ENCODE data around the gene CD83. TPM values are rescaled to one million over a fixed set of nuclear protein-coding genes. Genes with fewer than 3 reads are reported as not detected.

Gene CD83
- total RNA-seq, 5 donors from 2014 or later (not counting 1 experiment from before 2014, with no cell fraction given) = 6.4 to 30.9 (median 11.6) TPM

DNA sequence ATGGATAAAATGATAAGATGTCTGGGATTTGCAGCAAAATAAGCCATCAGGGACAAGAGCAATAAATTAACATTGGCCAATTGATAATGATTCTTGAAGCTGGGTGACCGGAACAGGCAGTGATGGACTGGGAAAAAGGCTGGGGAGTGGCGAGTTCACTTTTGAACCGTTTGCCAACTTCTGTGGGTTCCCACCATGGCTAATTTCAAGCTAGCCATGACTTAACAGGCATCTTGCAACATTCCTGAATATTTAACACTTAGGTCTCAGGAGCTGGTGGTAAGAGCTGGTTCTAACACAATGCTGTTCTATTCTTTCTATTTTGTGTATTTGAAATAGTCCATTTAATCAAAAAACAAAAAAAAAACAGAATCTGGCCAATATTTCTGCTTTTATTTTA is 37.6 kb upstream of the CD83 start:
- Mint-ChIP-seq H3K9me3 (no peaks in the 10 kb centered on the region), H3K27me3 (no peaks in the 10 kb centered on the region), H3K36me3 (no peaks in the 10 kb centered on the region), H3K27ac (no peak overlapping the region), H3K4me1 (peaks cover 7 to 18% (median 12%) of the 10 kb centered on the region in 3 donors), H3K4me3 (no peak overlapping the region)
- H3K36me3 ChIP-seq (ENCODE audit: control insufficient read depth in 2 of 2, extremely low read depth in 1 of 2, insufficient read depth in 1 of 2, low read length in 1 of 2) = no peaks in the 10 kb centered on the region
- ATAC-seq (replicated peaks in 1 of 4) (no peak), DNase-seq (no peak)
- H3K9me3 ChIP-seq = no peaks in the 10 kb centered on the region
- no peak overlapping the region for H3K4me3 ChIP-seq (ENCODE audit: control insufficient read depth in 1 of 2, extremely low read depth in 1 of 2, low read length in 1 of 2)
- CTCF ChIA-PET = interaction anchor here (0.6 kb wide), 3 partner anchors 14 to 57 kb away, joined by 3 read pairs; no protein-coding TSS in a partner anchor
- H3K4me1 ChIP-seq (ENCODE audit: control insufficient read depth in 1 of 2, extremely low read depth in 1 of 2, insufficient read depth in 2 of 2, low read length in 2 of 2) = peaks cover 0 to 2% of the 10 kb centered on the region in 2 experiments
- WGBS (ENCODE audit: insufficient coverage) = no CpG with 5 or more reads among the region's 3 CpGs
- H3K27me3 ChIP-seq (replicated peaks in 1 of 2; ENCODE audit: control insufficient read depth in 2 of 2, extremely low read depth in 1 of 2, insufficient read depth in 2 of 2, low read length in 1 of 2) = no peaks in the 10 kb centered on the region
- POLR2A ChIA-PET = interaction anchor here in 1 of 2 donors (0.6 kb wide), 1 partner anchor 1307 kb away, joined by 3 read pairs; no protein-coding TSS in a partner anchor
- no peak overlapping the region for H3K27ac ChIP-seq (ENCODE audit: low read length)

DNA sequence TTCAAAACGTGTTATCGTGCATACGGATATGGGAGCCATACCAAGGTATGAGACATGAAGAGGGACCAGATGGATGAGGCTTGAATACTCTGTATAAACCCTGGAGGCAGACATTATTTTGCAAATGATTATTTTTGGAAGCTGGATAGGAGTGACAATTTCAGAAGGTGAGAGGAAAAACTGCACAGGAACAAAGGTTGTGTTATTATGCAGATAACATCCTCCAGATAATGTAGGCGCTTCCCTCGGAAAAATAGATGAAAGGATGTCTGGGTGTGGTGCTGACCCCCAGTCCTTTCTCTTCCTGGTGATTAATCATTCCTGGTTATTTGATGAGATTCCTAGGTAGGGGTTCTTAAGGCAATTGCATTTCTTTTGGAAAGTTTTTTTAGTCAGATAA is 36.4 kb upstream of the CD83 start:
- Histone ChIP-seq H3K4me1 (ENCODE audit: control insufficient read depth in 1 of 2, extremely low read depth in 1 of 2, insufficient read depth in 2 of 2, low read length in 2 of 2) (no peaks in the 10 kb centered on the region), H3K36me3 (ENCODE audit: control insufficient read depth in 2 of 2, extremely low read depth in 1 of 2, insufficient read depth in 1 of 2, low read length in 1 of 2) (no peaks in the 10 kb centered on the region), H3K9me3 (no peaks in the 10 kb centered on the region), H3K27ac (ENCODE audit: low read length) (no peak overlapping the region), H3K4me3 (ENCODE audit: control insufficient read depth in 1 of 2, extremely low read depth in 1 of 2, low read length in 1 of 2) (no peak overlapping the region), H3K27me3 (replicated peaks in 1 of 2; ENCODE audit: control insufficient read depth in 2 of 2, extremely low read depth in 1 of 2, insufficient read depth in 2 of 2, low read length in 1 of 2) (no peaks in the 10 kb centered on the region)
- Mint-ChIP-seq H3K9me3 (no peaks in the 10 kb centered on the region), H3K27ac (no peak overlapping the region), H3K4me3 (no peak overlapping the region), H3K4me1 (peaks cover 0 to 12% (median 7%) of the 10 kb centered on the region in 3 donors), H3K36me3 (no peaks in the 10 kb centered on the region), H3K27me3 (no peaks in the 10 kb centered on the region)
- 100% methylated on average over 5 of the region's 5 CpGs for WGBS (ENCODE audit: insufficient coverage)
- CTCF ChIA-PET = interaction anchor here in 1 of 2 donors (0.6 kb wide), 1 partner anchor 286 kb away, joined by 3 read pairs; no protein-coding TSS in a partner anchor
- ATAC-seq (replicated peaks in 1 of 4) = no peak
- POLR2A ChIA-PET = no interaction called here
- DNase-seq = no peak

DNA sequence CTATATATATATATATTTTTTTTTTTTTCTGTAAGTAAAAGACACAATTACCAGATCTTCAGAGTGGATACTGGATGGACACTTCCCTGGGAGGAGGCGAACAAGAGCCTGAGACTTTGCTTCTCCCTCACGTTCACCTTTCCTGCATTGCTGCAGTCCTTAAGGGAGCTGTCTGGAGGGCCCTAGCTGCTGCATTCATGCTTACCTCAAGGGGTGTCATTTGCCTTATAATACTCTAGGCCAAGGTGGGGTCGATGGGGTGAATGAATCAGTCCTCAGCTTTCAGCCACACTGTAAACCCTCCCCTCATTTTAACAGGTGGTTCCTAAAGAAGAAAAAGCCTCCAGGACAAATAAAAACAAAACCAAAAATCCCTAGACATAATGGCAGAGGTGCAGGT is 34.8 kb upstream of the CD83 start:
- Mint-ChIP-seq H3K9me3 (no peaks in the 10 kb centered on the region), H3K27me3 (no peaks in the 10 kb centered on the region), H3K4me1 (peaks cover 0 to 5% (median under 1%) of the 10 kb centered on the region in 3 donors), H3K27ac (no peak overlapping the region), H3K4me3 (no peak overlapping the region), H3K36me3 (no peaks in the 10 kb centered on the region)
- ATAC-seq (replicated peaks in 1 of 4) (no peak), DNase-seq (no peak)
- CTCF ChIA-PET = interaction anchor here in 1 of 2 donors (1.0 kb wide), 1 partner anchor 13 kb away, joined by 3 read pairs; no protein-coding TSS in a partner anchor
- 100% methylated on average over 1 of the region's 3 CpGs for WGBS (ENCODE audit: insufficient coverage)
- POLR2A ChIA-PET = no interaction called here
- no peaks in the 10 kb centered on the region for H3K9me3 ChIP-seq
- H3K4me1 ChIP-seq (ENCODE audit: control insufficient read depth in 1 of 2, extremely low read depth in 1 of 2, insufficient read depth in 2 of 2, low read length in 2 of 2) = no peaks in the 10 kb centered on the region
- no peak overlapping the region for H3K27ac ChIP-seq (ENCODE audit: low read length)
- no peaks in the 10 kb centered on the region for H3K27me3 ChIP-seq (replicated peaks in 1 of 2; ENCODE audit: control insufficient read depth in 2 of 2, extremely low read depth in 1 of 2, insufficient read depth in 2 of 2, low read length in 1 of 2)
- H3K4me3 ChIP-seq (ENCODE audit: control insufficient read depth in 1 of 2, extremely low read depth in 1 of 2, low read length in 1 of 2) = no peak overlapping the region
- H3K36me3 ChIP-seq (ENCODE audit: control insufficient read depth in 2 of 2, extremely low read depth in 1 of 2, insufficient read depth in 1 of 2, low read length in 1 of 2) = no peaks in the 10 kb centered on the region

DNA sequence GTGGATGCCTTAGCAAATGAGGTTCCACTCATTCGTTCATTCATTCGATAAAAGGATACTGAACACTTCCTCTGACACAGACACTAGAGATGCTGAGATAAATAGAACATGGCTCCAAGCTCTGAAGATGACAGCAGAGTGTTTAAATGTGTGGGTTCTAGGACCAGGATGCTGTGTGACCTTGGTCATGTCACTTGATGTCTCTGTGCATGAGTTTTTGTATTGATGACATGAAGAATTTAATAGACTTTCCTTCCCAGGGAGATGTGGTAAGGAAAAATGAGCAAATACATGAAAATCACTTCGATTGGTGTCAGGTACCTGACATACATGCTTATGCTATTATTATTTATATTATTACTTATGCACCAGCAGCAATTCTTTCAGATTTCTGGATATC is 34.3 kb upstream of the CD83 start:
- H3K4me3 Mint-ChIP-seq = no peak overlapping the region
- POLR2A ChIA-PET = no interaction called here
- no peaks in the 10 kb centered on the region for H3K4me1 ChIP-seq (ENCODE audit: control insufficient read depth in 1 of 2, extremely low read depth in 1 of 2, insufficient read depth in 2 of 2, low read length in 2 of 2)
- no peaks in the 10 kb centered on the region for H3K9me3 ChIP-seq
- CTCF ChIA-PET = interaction anchor here in 1 of 2 donors (0.5 kb wide), 1 partner anchor 10 kb away, joined by 3 read pairs; no protein-coding TSS in a partner anchor
- DNase-seq = no peak
- H3K4me3 ChIP-seq (ENCODE audit: control insufficient read depth in 1 of 2, extremely low read depth in 1 of 2, low read length in 1 of 2) = no peak overlapping the region
- H3K36me3 Mint-ChIP-seq = no peaks in the 10 kb centered on the region
- H3K9me3 Mint-ChIP-seq = no peaks in the 10 kb centered on the region
- no CpG with 5 or more reads among the region's 3 CpGs for WGBS (ENCODE audit: insufficient coverage)
- H3K27me3 Mint-ChIP-seq = no peaks in the 10 kb centered on the region
- ATAC-seq (replicated peaks in 1 of 4) = no peak
- peaks cover 0 to 2% (median 0%) of the 10 kb centered on the region in 3 donors for H3K4me1 Mint-ChIP-seq
- no peak overlapping the region for H3K27ac ChIP-seq (ENCODE audit: low read length)
- no peaks in the 10 kb centered on the region for H3K27me3 ChIP-seq (replicated peaks in 1 of 2; ENCODE audit: control insufficient read depth in 2 of 2, extremely low read depth in 1 of 2, insufficient read depth in 2 of 2, low read length in 1 of 2)
- H3K27ac Mint-ChIP-seq = no peak overlapping the region
- H3K36me3 ChIP-seq (ENCODE audit: control insufficient read depth in 2 of 2, extremely low read depth in 1 of 2, insufficient read depth in 1 of 2, low read length in 1 of 2) = no peaks in the 10 kb centered on the region

DNA sequence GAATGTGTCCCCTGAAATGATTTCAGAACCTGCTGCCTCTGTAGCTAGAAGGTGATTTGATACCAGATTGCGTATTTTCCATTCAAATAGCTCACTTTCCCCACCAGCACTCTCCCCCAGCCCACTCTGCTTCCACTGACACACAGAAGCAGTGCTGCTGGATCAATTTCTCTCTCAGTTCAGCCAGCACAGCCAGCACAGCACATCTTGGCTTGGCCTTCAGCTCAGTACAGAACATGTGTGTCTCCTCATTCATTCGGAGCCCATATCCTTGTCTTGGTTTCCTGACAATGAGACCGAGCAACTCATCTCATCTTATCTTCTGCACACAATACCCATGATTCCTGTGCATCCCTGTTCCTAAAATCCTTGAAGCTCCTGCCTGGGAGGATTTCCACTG is 33.8 kb upstream of the CD83 start:
- Mint-ChIP-seq H3K9me3 (no peaks in the 10 kb centered on the region), H3K36me3 (no peaks in the 10 kb centered on the region), H3K4me1 (peaks cover 0 to 6% (median 0%) of the 10 kb centered on the region in 3 donors), H3K27me3 (peaks cover 0 to 1% of the 10 kb centered on the region in 2 donors), H3K4me3 (no peak overlapping the region), H3K27ac (no peak overlapping the region)
- DNase-seq (no peak), ATAC-seq (replicated peaks in 1 of 4) (no peak)
- Histone ChIP-seq H3K27me3 (replicated peaks in 1 of 2; ENCODE audit: control insufficient read depth in 2 of 2, extremely low read depth in 1 of 2, insufficient read depth in 2 of 2, low read length in 1 of 2) (no peaks in the 10 kb centered on the region), H3K27ac (ENCODE audit: low read length) (no peak overlapping the region), H3K4me3 (ENCODE audit: control insufficient read depth in 1 of 2, extremely low read depth in 1 of 2, low read length in 1 of 2) (no peak overlapping the region), H3K9me3 (no peaks in the 10 kb centered on the region), H3K36me3 (ENCODE audit: control insufficient read depth in 2 of 2, extremely low read depth in 1 of 2, insufficient read depth in 1 of 2, low read length in 1 of 2) (no peaks in the 10 kb centered on the region), H3K4me1 (ENCODE audit: control insufficient read depth in 1 of 2, extremely low read depth in 1 of 2, insufficient read depth in 2 of 2, low read length in 2 of 2) (no peaks in the 10 kb centered on the region)
- 88% methylated on average over 3 of the region's 3 CpGs for WGBS (ENCODE audit: insufficient coverage)
- CTCF ChIA-PET = interaction anchor here in 1 of 2 donors (0.5 kb wide), 1 partner anchor 10 kb away, joined by 3 read pairs; no protein-coding TSS in a partner anchor
- POLR2A ChIA-PET = no interaction called here

DNA sequence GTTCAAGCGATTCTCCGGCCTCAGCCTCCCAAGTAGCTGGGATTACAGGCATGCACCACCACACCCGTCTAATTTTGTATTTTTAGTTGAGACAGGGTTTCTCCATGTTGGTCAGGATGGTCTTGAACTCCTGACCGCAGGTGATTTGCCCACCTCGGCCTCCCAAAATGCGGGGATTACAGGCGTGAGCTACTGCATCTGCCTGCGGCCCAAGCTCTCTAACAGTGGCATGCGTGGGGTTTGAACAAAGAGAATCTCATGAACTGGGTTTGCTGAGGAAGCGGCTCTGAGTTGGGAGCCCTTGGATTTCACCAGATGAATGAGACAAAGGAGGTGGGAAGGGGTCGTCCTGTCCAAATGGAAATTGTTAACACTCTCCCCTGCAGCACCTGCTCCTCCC is 33.2 kb upstream of the CD83 start:
- no peaks in the 10 kb centered on the region for H3K9me3 Mint-ChIP-seq
- POLR2A ChIA-PET = no interaction called here
- ATAC-seq (replicated peaks in 1 of 4) (no peak), DNase-seq (no peak)
- no peak overlapping the region for H3K4me3 Mint-ChIP-seq
- 89% methylated on average over 7 of the region's 11 CpGs for WGBS (ENCODE audit: insufficient coverage)
- H3K4me3 ChIP-seq (ENCODE audit: control insufficient read depth in 1 of 2, extremely low read depth in 1 of 2, low read length in 1 of 2) = no peak overlapping the region
- H3K27ac Mint-ChIP-seq = no peak overlapping the region
- H3K36me3 ChIP-seq (ENCODE audit: control insufficient read depth in 2 of 2, extremely low read depth in 1 of 2, insufficient read depth in 1 of 2, low read length in 1 of 2) = no peaks in the 10 kb centered on the region
- peaks cover 0 to 8% (median 0%) of the 10 kb centered on the region in 3 donors for H3K4me1 Mint-ChIP-seq
- CTCF ChIA-PET = no interaction called here
- H3K27me3 Mint-ChIP-seq = peaks cover 0 to 3% of the 10 kb centered on the region in 2 donors
- no peak overlapping the region for H3K27ac ChIP-seq (ENCODE audit: low read length)
- H3K9me3 ChIP-seq = no peaks in the 10 kb centered on the region
- no peaks in the 10 kb centered on the region for H3K4me1 ChIP-seq (ENCODE audit: control insufficient read depth in 1 of 2, extremely low read depth in 1 of 2, insufficient read depth in 2 of 2, low read length in 2 of 2)
- H3K36me3 Mint-ChIP-seq = no peaks in the 10 kb centered on the region
- no peaks in the 10 kb centered on the region for H3K27me3 ChIP-seq (replicated peaks in 1 of 2; ENCODE audit: control insufficient read depth in 2 of 2, extremely low read depth in 1 of 2, insufficient read depth in 2 of 2, low read length in 1 of 2)

Measured in T-cell (primary cell).